ENCODE results near the gene TWF1. TPM values are rescaled to one million over a fixed set of nuclear protein-coding genes. Genes with fewer than 3 reads are reported as not detected.

The TWF1 gene
- total and polyA plus RNA-seq, 2 donors (not counting 3 experiments of a cell fraction or from before 2014, with no cell fraction given): 23.8 to 75.5 TPM

GRCh38 chr12:43744826-43745225 lies 61.3 kb downstream of the TWF1 start:
- no peak for FAIRE-seq
- no TSS peak for BruUV-seq (replicated peaks)
- TF ChIP-seq GATA2 (IDR thresholded peaks at IDR 0.05; ENCODE audit: insufficient read depth, insufficient read length, low read depth, low read length) (no peak), FOS (IDR thresholded peaks at IDR 0.05; ENCODE audit: borderline replicate concordance, insufficient read depth, low read length) (no peak), MYC (IDR thresholded peaks at IDR 0.05; ENCODE audit: low read depth, low read length) (no peak), EZH2 (IDR thresholded peaks at IDR 0.05; ENCODE audit: borderline replicate concordance, low read depth, low read length, severe bottlenecking) (no peak), MAX (IDR thresholded peaks at IDR 0.05; ENCODE audit: insufficient read depth, insufficient read length) (no peak), POLR2A (IDR thresholded peaks at IDR 0.05; ENCODE audit: low read depth, low read length) (no peak), CTCF (IDR thresholded peaks at IDR 0.05; ENCODE audit: extremely low read depth in 1 of 2, insufficient read depth in 1 of 2, low read depth in 1 of 2, low read length in 2 of 2) (no peak), POLR2AphosphoS5 (IDR thresholded peaks at IDR 0.05; ENCODE audit: insufficient read depth, low read depth, low read length) (no peak), JUN (IDR thresholded peaks at IDR 0.05; ENCODE audit: borderline replicate concordance, insufficient read depth, insufficient read length, low read depth) (no peak)

More at GRCh38 chr12:43744826-43745225, 61.3 kb downstream of the TWF1 start:
- no peaks in the 10 kb centered on the region for H3K9me3 ChIP-seq (replicated peaks; ENCODE audit: control insufficient read depth, insufficient read depth, low read length)
- no peak overlapping the region for H3K9ac ChIP-seq (replicated peaks; ENCODE audit: extremely low read depth, insufficient read depth, low read length)
- ChIA-PET CTCF (no interaction called here), POLR2A (no interaction called here)
- no peaks in the 10 kb centered on the region for H3K9me1 ChIP-seq (replicated peaks; ENCODE audit: control insufficient read depth, extremely low read depth, insufficient read depth, low read length)
- H2AFZ ChIP-seq (ENCODE audit: low read depth, low read length): no peak overlapping the region
- H3K4me1 ChIP-seq (ENCODE audit: control insufficient read depth, extremely low read depth, insufficient read depth, low read length): no peaks in the 10 kb centered on the region
- dilution Hi-C loops (cut with MboI; ENCODE audit: extremely low pct_ligation_motif_present, low sequenced_read_pairs) (no loop called here), intact Hi-C loops (cut with micrococcal nuclease) (no loop called here)
- no peaks in the 10 kb centered on the region for H4K20me1 ChIP-seq (replicated peaks; ENCODE audit: control insufficient read depth, extremely low read depth, insufficient read depth, low read length)
- H3K4me2 ChIP-seq (ENCODE audit: insufficient read depth, low read length): no peak overlapping the region
- peaks cover 0 to 2% of the 10 kb centered on the region in 2 experiments for H3K36me3 ChIP-seq (ENCODE audit: control insufficient read depth in 2 of 2, extremely low read depth in 1 of 2, insufficient read depth in 2 of 2, low read length in 2 of 2)
- no peak overlapping the region for H3K27ac ChIP-seq (ENCODE audit: insufficient read depth, low read depth, low read length)
- no peak overlapping the region for H3K4me3 ChIP-seq (replicated peaks in 1 of 3; ENCODE audit: insufficient read depth in 1 of 3, low read depth in 1 of 3, low read length in 3 of 3)
- H3K79me2 ChIP-seq (ENCODE audit: control insufficient read depth, insufficient read depth, low read length): no peaks in the 10 kb centered on the region
- no peaks in the 10 kb centered on the region for H3K27me3 ChIP-seq (ENCODE audit: control insufficient read depth in 2 of 2, insufficient read depth in 2 of 2, low read length in 2 of 2)
- no peak for DNase-seq (ENCODE audit: low read depth, low spot score)

Other genes starting within 250 kb of the TWF1 start
- 11.4 and 13.1 TPM in 2 replicates for gene PUS7L, start 47.5 kb downstream of the TWF1 start, total RNA-seq
- gene PUS7L, start 47.5 kb downstream of the TWF1 start, polyA plus RNA-seq: 1.7 and 1.8 TPM in 2 replicates
- gene IRAK4, start 47.4 kb downstream of the TWF1 start, total RNA-seq: 13.1 and 17.1 TPM in 2 replicates
- gene IRAK4, start 47.4 kb downstream of the TWF1 start, polyA plus RNA-seq: 7.5 and 10.8 TPM in 2 replicates
- 2.7 and 3.8 TPM in 2 replicates for gene TMEM117, start 29.8 kb upstream of the TWF1 start, total RNA-seq
- 1.1 and 1.2 TPM in 2 replicates for gene TMEM117, start 29.8 kb upstream of the TWF1 start, polyA plus RNA-seq

Data from endothelial cell of umbilical vein (primary cell).